MM.1S (cell line): ENCODE measurements around the gene EGFL8.

Source experiments
- CTCF ChIP-seq: fragments of 300-600 bp; sonication (generic); IDR thresholded peaks from 2 replicates; pipeline ENCODE4 v1.5.1; 2016; ENCODE audit warnings: antibody characterized with exemption, low read length, mixed read lengths
- EZH2 ChIP-seq: fragments of 300-600 bp; sonication (generic); optimal IDR thresholded peaks from 2 replicates; pipeline ENCODE3; 2017; ENCODE audit warnings: low read depth, mild to moderate bottlenecking, antibody characterized with exemption, low read length, mixed read lengths
- EZH2phosphoT487 ChIP-seq: fragments of 300-600 bp; sonication (generic); IDR thresholded peaks from 2 replicates; pipeline ENCODE4 v1.6.1; 2018; ENCODE audit warnings: antibody characterized with exemption, low read length

- TF ChIP-seq CTCF (no peak), EZH2 (no peak), EZH2phosphoT487 (no peak)
Observed at GRCh38 chr6:32203426-32204267, 39.3 kb downstream of the EGFL8 start.
